Breast epithelium (tissue), 3 donors: Measurements from ENCODE around the gene CAMTA1.

Experiments used
- CTCF ChIP-seq, 3 donors: fragments of 450-650 bp; IDR thresholded peaks; one replicate each; pipeline ENCODE4 v1.5.1; 2016 to 2017; ENCODE audit warnings: antibody characterized with exemption in 3 of 3, mild to moderate bottlenecking in 3 of 3, moderate library complexity in 3 of 3
- POLR2A ChIP-seq: fragments of 450-650 bp; IDR thresholded peaks from one replicate; pipeline ENCODE4 v1.6.1; 2016; ENCODE audit warnings: antibody characterized with exemption, mild to moderate bottlenecking, moderate library complexity
- POLR2AphosphoS5 ChIP-seq, 3 donors: sonication (generic); formaldehyde crosslinking; IDR thresholded peaks; one replicate each; pipeline ENCODE4 v1.6.1; 2017; ENCODE audit warnings: antibody characterized with exemption in 3 of 3

GRCh38 chr1:7250597-7251453 lies 465.6 kb downstream of the CAMTA1 start:
- TF ChIP-seq POLR2A (no peak), POLR2AphosphoS5 (IDR thresholded peaks at IDR 0.05) (no peak), CTCF (IDR thresholded peaks at IDR 0.05) (no peak)
